GM19035 (cell line): ENCODE data around the gene COL23A1.

ENCODE experiments used
- ATAC-seq: cut with Tn5 transposase; IDR thresholded peaks from one replicate; pipeline ENCODE4 v1.9.1; 2021; ENCODE audit not compliant: unreplicated experiment

Gene COL23A1

DNA sequence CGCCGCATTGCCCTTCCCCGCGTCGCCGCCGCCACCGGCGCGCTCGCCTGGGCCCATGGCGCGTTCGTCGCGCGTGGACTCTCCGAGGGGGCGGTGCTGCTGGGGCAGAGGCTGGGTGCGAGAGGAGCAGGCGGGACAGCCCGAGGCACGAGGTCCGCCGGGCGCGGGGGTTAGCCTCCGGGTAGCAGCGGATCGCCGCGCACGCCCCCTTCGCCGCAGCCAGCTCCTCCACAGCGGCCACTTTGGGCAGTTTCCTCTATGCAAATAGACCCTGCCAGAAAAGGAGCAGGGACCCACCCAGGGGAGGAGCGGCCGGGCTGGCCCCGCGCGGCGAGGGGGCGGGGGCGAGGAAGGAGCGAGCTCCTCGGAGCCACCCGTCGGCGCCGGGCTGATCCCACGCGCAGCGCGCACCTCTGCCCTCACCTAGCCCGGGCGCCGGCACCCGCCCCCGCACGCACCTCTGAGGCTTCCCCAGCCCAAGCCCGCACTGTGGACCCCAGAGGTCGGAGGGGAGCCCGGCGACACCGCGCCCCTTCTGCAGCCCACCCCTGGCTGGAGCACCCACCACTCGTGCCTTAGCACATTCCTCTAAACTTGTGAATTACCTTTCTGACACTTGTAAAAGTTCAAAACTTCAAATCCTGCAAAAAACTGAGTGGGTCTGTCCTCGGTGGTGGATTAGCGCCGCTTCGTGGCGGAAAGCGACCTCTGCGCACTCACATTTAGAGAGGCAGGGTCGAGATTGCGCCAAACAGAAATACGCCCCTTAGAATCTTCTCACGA, at the start of gene COL23A1:
COL23A1 (minus strand) TSS at position 253 of the 783 bp plus-strand sequence.
- no peak for ATAC-seq

DNA sequence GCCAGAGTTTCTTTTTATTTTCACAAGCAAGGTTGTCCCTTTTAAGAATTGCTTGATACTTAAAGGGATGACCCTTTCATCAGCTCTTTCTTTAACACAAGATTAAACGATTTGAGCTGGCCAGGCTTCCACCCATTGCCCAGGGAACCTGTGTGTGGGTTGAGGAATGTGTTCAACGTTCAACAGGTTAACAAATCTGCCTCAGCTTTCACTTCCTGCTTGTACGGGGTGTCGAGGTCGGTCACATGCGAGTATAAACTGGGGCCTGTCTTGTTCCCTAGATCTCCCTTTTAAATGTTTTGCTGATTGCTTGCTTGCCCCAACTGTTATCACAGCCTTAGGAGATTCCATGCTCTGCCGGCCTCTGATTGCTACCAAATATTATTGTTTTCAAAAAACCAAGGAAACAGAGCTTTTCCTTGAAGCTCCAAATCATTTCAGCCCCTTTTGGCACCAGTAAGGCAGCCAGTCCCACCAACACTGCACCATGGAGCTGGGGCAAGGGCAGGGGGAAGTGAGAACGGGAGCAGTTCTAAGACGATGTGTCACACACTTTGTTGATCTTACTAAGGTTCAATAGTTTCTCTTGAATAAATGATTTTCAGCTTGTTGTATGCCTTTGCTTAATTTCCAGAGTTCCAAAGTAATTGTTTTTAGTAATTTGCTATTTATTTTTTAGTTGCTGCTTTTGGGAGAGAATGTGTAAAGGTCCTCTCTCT, 47.3 kb upstream of the COL23A1 start:
- no peak for ATAC-seq

DNA sequence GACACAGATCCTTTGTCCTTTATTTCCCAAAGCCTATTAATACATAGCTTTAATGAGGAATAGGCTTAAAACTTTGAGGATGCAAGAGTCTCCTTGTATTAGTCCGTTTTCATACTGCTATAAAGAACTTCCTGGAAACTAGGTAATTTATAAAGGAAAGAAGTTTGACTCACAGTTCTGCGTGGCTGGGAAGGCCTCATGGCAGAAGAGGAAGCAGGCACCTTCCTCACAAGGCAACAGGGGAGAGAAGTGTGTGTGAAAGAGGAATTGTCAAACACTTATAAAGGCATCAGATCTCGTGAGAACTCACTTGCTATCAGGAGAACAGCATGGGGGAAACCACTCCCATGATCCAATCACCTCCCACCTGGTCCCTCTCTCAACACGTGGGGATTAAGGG, 42.1 kb upstream of the COL23A1 start:
- ATAC-seq = no peak

DNA sequence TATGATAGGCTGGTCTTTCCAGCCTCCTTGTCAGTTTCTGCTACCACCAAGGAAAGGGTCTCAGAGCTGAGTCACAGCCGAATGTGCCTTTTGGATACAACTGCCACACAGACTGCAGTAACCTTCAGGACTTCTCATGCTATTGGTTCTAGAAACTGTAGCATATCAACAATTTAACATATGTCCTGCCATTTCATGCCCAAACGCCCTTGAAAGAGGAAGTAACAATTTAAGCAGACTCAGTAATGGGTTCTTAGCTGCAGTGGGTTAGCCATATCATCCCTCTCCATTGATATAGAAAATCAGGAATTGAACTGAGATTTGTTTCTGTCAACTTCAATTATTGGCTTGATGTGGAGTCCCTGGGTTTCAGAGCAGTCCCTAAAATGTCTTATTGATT, 40.8 kb upstream of the COL23A1 start:
- no peak for ATAC-seq

DNA sequence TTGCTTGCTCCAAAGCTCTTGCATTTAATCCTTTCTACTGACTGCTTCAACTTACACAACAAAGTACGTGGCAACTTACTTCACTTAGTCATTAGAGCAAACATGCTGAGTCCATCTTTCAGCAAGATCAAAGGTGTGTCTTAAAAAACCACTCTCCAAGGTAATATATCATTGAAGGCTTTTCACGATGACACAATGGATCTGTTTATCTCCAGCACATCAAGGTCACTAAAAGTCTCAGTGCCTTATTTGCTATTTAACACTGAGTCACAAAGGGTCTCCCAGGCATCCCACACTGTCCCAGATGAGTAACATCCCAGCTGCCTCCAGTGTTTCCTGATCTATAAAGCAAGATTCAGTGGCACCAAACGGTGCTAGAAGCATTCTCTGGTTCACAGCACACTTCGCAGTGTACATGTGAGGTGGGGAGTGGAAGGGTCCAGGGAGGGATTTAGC, 40.3 kb upstream of the COL23A1 start:
- ATAC-seq = no peak

DNA sequence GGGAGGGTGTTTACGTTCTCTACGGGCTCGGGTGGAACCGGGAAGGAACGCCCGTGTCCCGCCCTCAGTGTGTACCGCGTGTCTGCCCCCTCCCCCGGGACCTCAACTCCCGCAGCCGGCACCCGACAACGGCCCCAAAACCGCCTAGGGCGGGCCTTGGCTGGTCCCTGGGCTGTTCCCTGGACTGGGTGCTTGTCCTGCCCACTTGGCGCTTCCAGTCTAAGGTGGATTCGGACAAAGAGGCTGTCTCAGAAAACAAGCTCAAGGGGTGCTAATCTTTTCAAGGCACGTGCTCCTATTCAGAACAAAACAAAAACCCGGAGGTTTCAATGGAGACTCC, 37.0 kb upstream of the COL23A1 start:
- peak; percentile 22 for ATAC-seq

DNA sequence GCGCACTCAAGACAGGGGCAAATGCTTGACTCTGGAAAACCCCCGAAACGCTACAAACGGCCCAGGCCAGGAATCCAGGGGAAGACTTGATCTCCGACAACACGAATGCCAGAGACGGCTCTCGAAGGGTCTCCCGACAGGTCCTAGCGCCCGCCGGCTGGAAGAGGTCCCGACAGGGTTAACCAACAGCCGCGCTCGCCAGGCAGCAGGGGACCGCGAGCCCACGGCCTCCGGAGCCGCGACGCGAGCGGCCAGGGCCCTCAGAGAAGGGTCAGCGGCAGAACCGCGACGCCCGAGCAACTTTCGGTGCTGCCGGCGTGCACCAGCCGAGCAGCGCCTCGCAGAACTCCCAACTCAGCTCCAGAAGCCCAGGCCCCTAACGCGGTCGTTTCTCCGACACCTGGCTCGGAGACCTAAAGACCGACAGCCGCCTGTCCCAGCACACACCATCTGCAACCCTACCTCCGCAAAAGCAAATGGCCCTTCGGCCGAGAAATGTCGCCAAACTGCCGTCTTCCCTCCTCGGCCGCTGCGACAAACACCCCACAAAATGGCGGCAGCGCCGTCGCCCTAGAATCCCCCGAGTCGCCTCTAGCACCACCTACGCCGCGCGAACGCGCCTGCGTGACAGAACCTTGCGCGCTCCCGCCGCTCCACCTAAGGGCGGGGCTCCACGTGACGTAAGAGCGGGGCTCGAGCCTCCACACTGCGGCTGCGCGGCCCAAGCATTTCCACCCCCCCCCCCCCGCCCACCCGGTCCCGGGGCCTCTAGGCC, 36.5 kb upstream of the COL23A1 start, which contains the start of gene CLK4:
CLK4 (minus strand) TSS at position 567 of the 775 bp plus-strand sequence. CDS start 3,634 bp downstream, outside the sequence.
- peak; percentile 83 for ATAC-seq

DNA sequence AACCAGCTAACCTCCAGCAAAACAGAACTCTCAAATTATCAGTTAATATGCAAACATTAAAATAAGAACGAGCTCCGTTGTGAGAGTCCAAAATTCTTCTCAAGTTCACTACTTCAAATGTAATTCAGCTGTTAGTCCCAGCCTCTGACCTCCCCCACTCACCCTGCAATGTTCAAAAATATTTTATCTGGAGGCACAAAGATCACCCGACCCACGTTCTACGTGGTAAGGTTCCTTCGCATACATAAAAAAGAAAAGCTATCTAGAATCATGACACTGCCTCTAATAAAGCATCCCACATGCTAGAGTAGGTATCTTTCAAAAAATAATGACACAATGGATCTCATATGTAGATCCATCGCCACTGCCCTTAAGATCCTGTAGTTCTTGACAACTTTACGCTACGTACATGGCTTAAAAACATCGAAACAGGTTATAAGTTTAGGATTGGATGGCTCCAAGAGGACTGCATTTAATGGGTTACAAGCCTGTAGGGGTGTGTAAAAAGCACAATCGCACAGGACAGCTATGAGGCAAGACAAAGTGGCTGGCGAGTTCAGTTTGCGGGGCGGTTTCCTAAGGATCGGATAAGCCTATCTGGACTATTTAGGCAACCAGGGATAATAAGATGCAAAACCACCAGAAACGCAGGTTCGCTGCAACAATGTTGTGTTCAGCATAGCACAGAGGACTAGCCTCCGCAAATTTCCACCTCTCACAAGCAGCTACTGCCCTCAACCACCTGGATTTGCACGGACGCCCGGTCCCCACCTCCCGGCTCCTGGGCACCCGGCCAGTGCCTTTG, 35.7 kb upstream of the COL23A1 start:
- ATAC-seq = peak; percentile 9

DNA sequence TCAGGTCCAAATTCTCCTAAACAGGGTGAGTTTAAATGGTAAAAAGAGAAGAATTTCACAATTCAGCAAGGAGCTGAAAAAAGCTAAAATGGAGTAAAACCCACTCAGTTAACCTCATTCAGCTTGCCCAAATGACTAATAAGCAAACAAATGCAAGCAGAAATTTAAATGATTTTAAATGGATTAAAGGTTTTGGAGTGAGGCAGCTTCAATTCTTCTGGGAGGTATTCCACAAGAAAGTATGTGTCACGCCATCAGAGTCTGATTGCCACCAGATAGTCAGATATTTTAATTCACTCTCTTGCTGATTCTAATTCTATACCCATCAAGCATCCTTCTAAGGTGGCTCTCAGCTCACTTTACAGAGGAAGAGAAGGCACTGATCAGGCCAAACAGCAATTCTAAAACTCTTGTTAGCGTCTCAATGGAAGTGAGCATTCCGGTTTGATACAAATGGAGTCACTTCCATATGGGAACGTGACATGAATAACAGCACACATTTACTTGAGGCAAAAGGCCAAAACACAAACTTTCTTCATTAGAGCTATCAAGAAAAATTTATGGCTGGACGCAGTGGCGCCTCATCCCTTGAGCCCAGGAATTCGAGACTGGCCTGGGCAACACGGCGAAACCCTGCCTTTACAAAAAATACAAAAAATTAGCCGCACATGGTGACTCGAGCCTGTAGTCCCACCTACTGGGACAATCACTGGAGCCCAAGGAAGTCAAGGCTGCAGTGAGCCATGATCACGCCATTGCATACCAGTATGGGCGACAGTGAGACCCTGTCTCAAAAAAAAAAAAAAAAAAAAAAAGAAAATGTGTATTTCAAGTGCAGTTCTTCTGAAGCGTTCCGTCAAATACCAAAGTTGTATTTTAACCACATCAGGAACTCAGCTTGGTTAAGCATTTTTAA, 34.7 kb upstream of the COL23A1 start:
- ATAC-seq = no peak

DNA sequence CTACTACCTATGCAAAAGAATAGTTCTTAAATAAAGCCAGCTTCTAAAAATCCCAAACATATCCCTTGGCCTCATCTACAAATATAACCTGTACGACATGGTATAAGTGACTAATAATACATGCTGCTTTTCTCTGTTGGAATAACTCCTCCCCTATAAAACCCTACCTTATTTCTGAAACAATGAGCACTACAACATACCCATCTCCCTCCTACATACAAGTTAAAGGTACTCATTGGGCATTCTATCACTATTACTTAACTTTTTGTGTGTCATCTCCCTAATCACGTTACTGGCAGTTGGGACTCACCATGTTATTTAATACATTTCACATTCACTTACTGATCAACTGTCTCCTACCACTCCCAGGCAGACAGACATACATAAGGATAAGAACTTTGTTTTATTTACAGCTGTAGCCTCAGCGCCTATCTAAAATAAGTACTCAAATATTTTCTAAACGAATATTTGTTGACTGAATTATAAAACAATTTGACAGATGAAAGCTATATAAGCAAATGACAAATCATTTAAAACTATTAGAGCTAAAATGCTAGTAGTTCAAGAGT, 32.6 kb upstream of the COL23A1 start:
- ATAC-seq = no peak

DNA sequence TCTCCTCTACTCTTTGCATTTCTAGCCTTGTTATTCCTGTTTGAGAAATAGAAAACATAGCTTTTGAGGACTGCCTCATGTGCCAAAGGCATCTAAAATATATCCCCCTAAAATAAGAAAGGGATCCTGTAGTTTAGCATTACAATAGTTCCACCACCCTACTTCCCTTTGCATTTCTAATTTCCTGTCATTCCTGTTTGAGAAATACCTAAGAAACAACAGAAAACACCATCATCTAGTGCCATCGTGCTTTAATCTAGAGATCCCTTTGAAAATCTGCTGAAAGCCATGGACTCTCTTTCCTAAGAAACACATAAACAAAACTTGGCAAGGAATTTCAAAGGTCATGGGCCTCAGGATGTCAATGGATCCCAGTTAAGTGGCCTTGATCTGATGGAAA, 29.2 kb upstream of the COL23A1 start:
- no peak for ATAC-seq

DNA sequence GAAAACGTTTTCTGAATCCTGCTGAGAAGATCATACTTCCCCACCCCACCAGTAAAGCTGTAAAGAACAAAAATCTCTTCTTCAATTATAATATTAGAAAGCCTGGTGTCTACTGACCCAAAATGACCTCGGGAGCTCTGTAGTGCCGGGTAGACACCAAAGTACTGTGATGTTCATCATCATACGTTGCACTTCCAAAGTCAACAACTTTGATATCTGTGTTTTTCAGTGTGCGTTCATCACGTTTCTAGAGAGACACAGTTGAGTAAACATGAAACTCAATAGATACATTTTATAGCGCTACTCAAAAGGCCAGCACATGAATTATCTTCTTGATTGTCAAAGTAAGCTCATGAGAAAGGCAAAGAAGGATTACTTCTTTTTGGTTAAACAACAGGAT, 22.1 kb upstream of the COL23A1 start:
- no peak for ATAC-seq

DNA sequence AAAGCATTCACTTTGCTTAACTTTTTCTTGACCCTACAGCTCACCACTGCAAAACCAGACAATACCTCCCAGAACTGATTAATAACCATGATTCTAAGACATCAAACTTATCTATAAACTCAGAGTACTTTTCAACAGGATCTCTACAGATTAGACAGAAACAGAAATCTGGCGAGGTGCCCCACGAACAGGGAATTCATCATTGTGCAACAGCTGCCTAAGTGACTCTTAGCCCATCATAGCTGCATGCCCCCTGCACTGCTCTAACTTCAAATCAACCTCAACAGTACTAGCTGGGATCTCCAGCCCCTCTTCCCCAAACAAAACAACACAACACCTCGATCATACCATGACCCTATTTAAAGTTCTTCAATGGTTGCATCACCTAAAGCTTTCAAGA, 16.1 kb upstream of the COL23A1 start:
- ATAC-seq = no peak

DNA sequence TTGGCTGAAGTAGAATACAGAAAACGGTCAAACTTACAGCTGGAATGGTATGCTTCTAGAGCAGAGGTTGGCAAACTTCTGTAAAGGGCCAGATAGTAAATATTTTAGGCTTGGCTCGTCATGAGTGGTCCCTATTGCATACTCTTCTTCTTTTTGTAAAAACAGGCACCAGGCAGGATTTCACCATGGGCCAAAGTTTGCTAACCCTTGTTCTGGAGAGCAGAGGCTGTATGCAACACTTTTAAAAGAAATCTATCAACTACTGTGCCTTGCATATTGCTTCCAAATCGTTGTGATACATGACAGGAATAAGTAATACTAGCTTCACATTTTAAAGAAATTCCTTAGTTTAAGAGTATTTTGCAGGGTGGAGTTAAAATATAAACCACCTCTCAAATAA, 15.6 kb upstream of the COL23A1 start:
- no peak for ATAC-seq

DNA sequence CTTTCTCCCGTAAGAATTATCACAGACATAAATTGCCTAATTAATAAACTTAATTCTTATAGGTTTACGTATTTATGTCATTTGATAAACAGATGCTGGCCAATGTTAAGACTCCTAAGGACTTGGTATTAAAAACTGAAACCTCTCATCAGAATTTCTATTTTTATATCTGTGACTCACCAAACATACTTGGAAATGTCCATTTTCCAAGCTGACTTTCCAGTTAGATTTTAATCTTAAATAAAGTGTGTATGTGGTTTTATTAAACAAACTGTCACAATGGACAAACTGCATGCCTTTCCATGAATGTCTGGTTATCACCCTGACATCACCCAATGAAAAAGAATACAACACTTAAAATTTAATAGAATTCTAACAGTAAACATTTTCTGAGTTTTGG, 12.6 kb upstream of the COL23A1 start:
- no peak for ATAC-seq

DNA sequence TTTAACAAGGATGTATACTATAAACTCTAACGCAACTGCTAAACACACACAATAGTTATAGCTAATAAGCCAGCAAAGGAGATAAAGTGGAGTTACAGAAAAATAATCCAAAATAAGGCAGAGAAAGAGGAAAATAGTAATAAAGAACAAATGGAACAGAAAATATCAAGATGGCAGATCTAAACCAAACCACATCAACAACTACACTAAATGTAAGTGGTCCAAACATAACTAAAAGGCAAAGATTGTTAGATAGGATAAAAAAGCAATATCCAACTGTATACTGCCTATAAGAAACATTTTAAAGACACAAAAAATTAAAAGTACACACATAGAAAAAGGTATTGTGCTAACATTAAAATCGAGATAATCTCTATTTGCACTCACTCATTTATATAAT, 5.6 kb upstream of the COL23A1 start:
- no peak for ATAC-seq

DNA sequence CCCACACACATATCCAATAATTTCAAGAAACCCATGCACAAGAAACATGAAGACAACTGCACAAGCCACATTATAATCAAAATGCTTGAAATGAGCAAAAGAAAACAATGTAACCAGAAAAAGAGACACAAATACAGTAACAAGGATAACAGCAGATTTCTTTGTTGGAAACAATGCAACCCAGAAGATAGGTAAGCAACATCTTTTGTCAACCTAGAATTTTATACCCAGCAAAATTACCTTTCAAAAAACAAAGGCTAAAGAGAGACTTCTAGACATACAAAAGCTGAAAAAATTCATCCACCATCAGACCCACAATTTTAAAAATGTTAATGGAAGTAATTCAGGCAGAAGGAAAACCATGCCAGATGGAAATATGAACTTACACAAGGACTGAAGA, 5.0 kb upstream of the COL23A1 start:
- ATAC-seq = no peak

DNA sequence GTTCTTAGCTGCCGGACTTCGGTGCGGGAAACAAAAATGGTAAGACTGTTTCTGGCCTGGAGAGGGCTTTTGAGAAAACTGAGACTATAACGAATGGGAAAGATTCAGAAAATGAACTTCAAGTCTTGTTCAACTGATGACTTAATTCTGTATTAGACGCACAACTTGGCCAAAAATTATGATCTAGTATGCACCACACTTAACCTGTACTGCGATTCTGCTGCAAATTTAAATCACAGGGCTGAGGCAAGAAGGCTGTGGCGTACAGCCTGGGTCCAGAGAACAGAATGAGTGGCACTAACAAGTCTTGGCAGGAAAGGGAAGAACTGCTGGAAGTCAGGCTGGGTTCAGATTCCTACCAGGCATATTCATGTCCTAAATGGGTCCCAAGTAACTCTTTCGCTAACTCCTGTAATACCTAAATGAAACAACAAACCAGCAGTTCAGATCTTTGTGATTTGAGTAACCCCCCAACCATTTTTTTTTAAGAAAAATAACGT, 781 bp upstream of the COL23A1 start:
- no peak for ATAC-seq
